ENCODE measurements around the gene ODF2. TPM values are rescaled to one million over a fixed set of nuclear protein-coding genes. Genes with fewer than 3 reads are reported as not detected.

The ODF2 gene
- total and polyA plus RNA-seq, 2 of the 8 experiments (the other 6 are each of a cell fraction or from before 2014, with no cell fraction given): 5.6 to 17.9 TPM

DNA sequence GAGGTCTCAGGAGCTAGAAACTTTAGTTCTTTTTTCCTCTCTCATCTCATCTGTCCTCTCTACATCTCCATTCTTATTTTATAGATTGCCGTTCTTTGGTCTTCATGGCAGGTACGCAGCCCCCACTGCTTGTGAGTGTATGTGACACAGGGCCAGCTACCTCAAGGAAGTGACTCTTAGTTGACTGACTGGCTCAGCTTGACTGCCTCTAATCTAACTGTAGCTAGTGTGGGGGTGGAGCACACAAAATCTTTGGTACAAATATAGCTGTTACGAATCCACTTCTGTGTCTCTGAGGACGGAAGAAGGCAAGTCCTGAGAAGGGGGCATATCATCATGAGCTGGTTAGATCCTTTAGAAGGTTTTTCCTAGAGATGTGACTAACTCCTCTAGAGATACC, 76.8 kb downstream of the ODF2 start (continued):
- TF ChIP-seq POU5F1 (IDR thresholded peaks at IDR 0.05; ENCODE audit: low read depth, low read length) (no peak), KDM4A (IDR thresholded peaks at IDR 0.05; ENCODE audit: low read depth, low read length, severe bottlenecking) (no peak), YY1 (IDR thresholded peaks at IDR 0.05; ENCODE audit: low read depth, low read length) (no peak)

Measured in H1 (cell line).